Muscle of leg (tissue), 11 donors: Measurements from ENCODE around the gene SLC22A23. TPM values are rescaled to one million over a fixed set of nuclear protein-coding genes. Genes with fewer than 3 reads are reported as not detected.

ENCODE experiments used
- DNase-seq: peaks from one replicate; pipeline ENCODE4 v3.0.0; 2013
- H3K27ac ChIP-seq: one replicate; pipeline ENCODE4 v1.5.1; 2013; ENCODE audit warnings: mild to moderate bottlenecking, low read length, control low read depth
- H3K27me3 ChIP-seq: one replicate; pipeline ENCODE4 v1.6.1; 2013; ENCODE audit warnings: low read length; ENCODE audit not compliant: control insufficient read depth, insufficient read depth
- H3K36me3 ChIP-seq: one replicate; pipeline ENCODE4 v1.6.1; 2013; ENCODE audit warnings: low read length; ENCODE audit not compliant: control insufficient read depth, insufficient read depth
- H3K4me1 ChIP-seq: one replicate; pipeline ENCODE4 v1.6.1; 2013; ENCODE audit warnings: low read length; ENCODE audit not compliant: control insufficient read depth, insufficient read depth
- H3K4me3 ChIP-seq: one replicate; pipeline ENCODE4 v1.5.1; 2013; ENCODE audit warnings: low read length, control low read depth
- H3K9me3 ChIP-seq: replicated peaks from 2 replicates; pipeline ENCODE4 v1.6.1; 2013; ENCODE audit warnings: low read depth, low read length; ENCODE audit not compliant: control insufficient read depth
- WGBS: methylation state at CpG from one replicate; pipeline ENCODE4 v1.1.5; 2013; ENCODE audit warnings: missing lambda C conversion rate; ENCODE audit not compliant: insufficient coverage; 5-methylcytosine and 5-hydroxymethylcytosine counted together
- polyA plus RNA-seq, 8 donors: library from polyadenylated mRNA; unstranded; fragments of 120-200 nt; gene quantifications; one replicate each; pipeline versions ENCODE4 v1.2.1 to v1.2.3, GENCODE V29; 2013; ENCODE audit warnings: inconsistent platforms in 1 of 8, low replicate concordance in 1 of 8; ENCODE audit not compliant: insufficient read length in 8 of 8, insufficient read depth in 1 of 8
- total RNA-seq: library from RNA; stranded (reverse); fragments of 120-200 nt; gene quantifications from one replicate; pipeline ENCODE4 v1.2.4, GENCODE V29; 2013

SLC22A23 gene
- total and polyA plus RNA-seq, 9 donors = 1.1 to 6.2 (median 2.7) TPM

- 77% methylated on average over 3 of the region's 8 CpGs for WGBS
- Histone ChIP-seq H3K27me3 (peaks cover 5% of the 10 kb centered on the region), H3K4me3 (no peak overlapping the region), H3K9me3 (no peaks in the 10 kb centered on the region), H3K4me1 (peaks cover 21% of the 10 kb centered on the region), H3K36me3 (no peaks in the 10 kb centered on the region), H3K27ac (no peak overlapping the region)
- no peak for DNase-seq
These were observed 96.7 kb downstream of the SLC22A23 start for GRCh38 chr6:3359973-3360726.

- H3K4me3 ChIP-seq = no peak overlapping the region
- H3K36me3 ChIP-seq = no peaks in the 10 kb centered on the region
- H3K27ac ChIP-seq = no peak overlapping the region
- H3K4me1 ChIP-seq = peaks cover 26% of the 10 kb centered on the region
- DNase-seq = no peak
- H3K27me3 ChIP-seq = peaks cover 2% of the 10 kb centered on the region
- 76% methylated on average over 6 of the region's 10 CpGs for WGBS
- H3K9me3 ChIP-seq = no peaks in the 10 kb centered on the region
These were observed 97.6 kb downstream of the SLC22A23 start for GRCh38 chr6:3359101-3359752.

GRCh38 chr6:3358413-3359100 is 98.3 kb downstream of the SLC22A23 start:
- peaks cover 26% of the 10 kb centered on the region for H3K4me1 ChIP-seq
- no peak overlapping the region for H3K4me3 ChIP-seq
- 71% methylated on average over 4 of the region's 14 CpGs for WGBS
- no peak for DNase-seq
- no peak overlapping the region for H3K27ac ChIP-seq
- peaks cover 2% of the 10 kb centered on the region for H3K27me3 ChIP-seq
- H3K36me3 ChIP-seq = no peaks in the 10 kb centered on the region
- H3K9me3 ChIP-seq = no peaks in the 10 kb centered on the region

DNA sequence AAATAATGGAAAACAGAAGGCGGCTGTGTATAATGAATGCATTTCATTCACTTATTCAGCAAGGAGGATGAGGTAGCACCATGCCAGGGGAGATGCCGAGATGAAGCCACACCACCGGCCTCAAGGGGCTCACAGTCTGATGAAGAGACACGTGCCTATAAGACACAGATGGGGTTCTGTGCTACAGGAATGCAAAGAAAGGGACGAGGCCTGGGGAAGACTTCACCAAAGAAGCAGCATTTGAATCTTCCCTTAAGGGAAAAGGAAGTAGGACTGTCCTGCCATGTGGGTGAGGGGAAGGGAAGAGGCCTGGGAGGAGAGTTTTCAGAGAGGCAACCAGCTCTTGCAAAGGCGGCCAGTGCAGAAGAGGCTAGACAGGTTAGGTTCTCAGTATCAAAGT is 99.2 kb downstream of the SLC22A23 start:
- no peaks in the 10 kb centered on the region for H3K36me3 ChIP-seq
- H3K9me3 ChIP-seq = no peaks in the 10 kb centered on the region
- H3K4me1 ChIP-seq = peaks cover 30% of the 10 kb centered on the region
- DNase-seq = no peak
- H3K27ac ChIP-seq = no peak overlapping the region
- H3K4me3 ChIP-seq = no peak overlapping the region
- peaks cover 2% of the 10 kb centered on the region for H3K27me3 ChIP-seq
- 53% methylated on average over 5 of the region's 6 CpGs for WGBS

- peaks cover 30% of the 10 kb centered on the region for H3K4me1 ChIP-seq
- H3K4me3 ChIP-seq = no peak overlapping the region
- H3K27ac ChIP-seq = peak overlapping the region; percentile 87
- DNase-seq = peak; percentile 47
- no peaks in the 10 kb centered on the region for H3K9me3 ChIP-seq
- no CpG with 5 or more reads among the region's 4 CpGs for WGBS
- peaks cover 2% of the 10 kb centered on the region for H3K27me3 ChIP-seq
- no peaks in the 10 kb centered on the region for H3K36me3 ChIP-seq
These were observed 99.9 kb downstream of the SLC22A23 start for GRCh38 chr6:3356824-3357420.

GRCh38 chr6:3356056-3356823 is 100.6 kb downstream of the SLC22A23 start:
- WGBS = 1% methylated on average over 13 of the region's 24 CpGs
- Histone ChIP-seq H3K9me3 (no peaks in the 10 kb centered on the region), H3K4me1 (peaks cover 34% of the 10 kb centered on the region), H3K4me3 (peak overlapping the region; percentile 35), H3K27me3 (peaks cover 2% of the 10 kb centered on the region), H3K36me3 (no peaks in the 10 kb centered on the region), H3K27ac (peak overlapping the region; percentile 87)
- peak; percentile 88 for DNase-seq

GRCh38 chr6:3355358-3356055 is 101.3 kb downstream of the SLC22A23 start:
- WGBS = 13% methylated on average over 1 of the region's 20 CpGs
- H3K27ac ChIP-seq = peak overlapping the region; percentile 86
- H3K36me3 ChIP-seq = no peaks in the 10 kb centered on the region
- no peaks in the 10 kb centered on the region for H3K9me3 ChIP-seq
- peaks cover under 1% of the 10 kb centered on the region for H3K27me3 ChIP-seq
- H3K4me3 ChIP-seq = peak overlapping the region; percentile 4
- DNase-seq = peak; percentile 74
- peaks cover 38% of the 10 kb centered on the region for H3K4me1 ChIP-seq

GRCh38 chr6:3355011-3355357 is 101.9 kb downstream of the SLC22A23 start:
- Histone ChIP-seq H3K36me3 (no peaks in the 10 kb centered on the region), H3K27ac (peak overlapping the region; percentile 86), H3K9me3 (no peaks in the 10 kb centered on the region), H3K4me1 (peaks cover 43% of the 10 kb centered on the region), H3K27me3 (no peaks in the 10 kb centered on the region), H3K4me3 (no peak overlapping the region)
- WGBS = 58% methylated on average over 2 of the region's 4 CpGs
- no peak for DNase-seq

- H3K27me3 ChIP-seq = no peaks in the 10 kb centered on the region
- H3K9me3 ChIP-seq = no peaks in the 10 kb centered on the region
- WGBS = 100% methylated on average over 2 of the region's 5 CpGs
- H3K4me1 ChIP-seq = peaks cover 53% of the 10 kb centered on the region
- DNase-seq = no peak
- H3K4me3 ChIP-seq = no peak overlapping the region
- H3K36me3 ChIP-seq = no peaks in the 10 kb centered on the region
- H3K27ac ChIP-seq = no peak overlapping the region
These were observed 102.9 kb downstream of the SLC22A23 start for GRCh38 chr6:3353939-3354338.
